ENCODE data around the gene ZNF277. TPM values are rescaled to one million over a fixed set of nuclear protein-coding genes. Genes with fewer than 3 reads are reported as not detected.

The ZNF277 gene
- total RNA-seq, 2 donors from 2014 or later = 11.6 to 19.4 TPM

GRCh38 chr7:112266595-112267270, 60.2 kb downstream of the ZNF277 start:
- H3K27me3 Mint-ChIP-seq = no peaks in the 10 kb centered on the region
- no peak overlapping the region for H3K27ac Mint-ChIP-seq

GRCh38 chr7:112267944-112268691, 61.6 kb downstream of the ZNF277 start:
- no peak overlapping the region for H3K4me3 Mint-ChIP-seq
- H3K27ac Mint-ChIP-seq = no peak overlapping the region
- H3K27me3 Mint-ChIP-seq = no peaks in the 10 kb centered on the region
- H3K4me1 Mint-ChIP-seq = peaks cover 9% of the 10 kb centered on the region
- no peak for ATAC-seq (replicated peaks)
- H3K9me3 Mint-ChIP-seq = no peaks in the 10 kb centered on the region
- H3K36me3 Mint-ChIP-seq (ENCODE audit: low read depth) = no peaks in the 10 kb centered on the region

More at GRCh38 chr7:112266595-112267270, 60.2 kb downstream of the ZNF277 start:
- H3K4me1 Mint-ChIP-seq = peaks cover 6% of the 10 kb centered on the region
- H3K9me3 Mint-ChIP-seq = no peaks in the 10 kb centered on the region
- no peak for ATAC-seq (replicated peaks)
- H3K36me3 Mint-ChIP-seq (ENCODE audit: low read depth) = no peaks in the 10 kb centered on the region
- H3K4me3 Mint-ChIP-seq = no peak overlapping the region

- Mint-ChIP-seq H3K36me3 (ENCODE audit: low read depth) (no peaks in the 10 kb centered on the region), H3K4me1 (peaks cover 7% of the 10 kb centered on the region), H3K27me3 (no peaks in the 10 kb centered on the region), H3K4me3 (no peak overlapping the region), H3K9me3 (no peaks in the 10 kb centered on the region), H3K27ac (no peak overlapping the region)
- no peak for ATAC-seq (replicated peaks)
These were observed 64.7 kb downstream of the ZNF277 start for GRCh38 chr7:112271162-112271561.

GRCh38 chr7:112272921-112273561, 66.5 kb downstream of the ZNF277 start:
- ATAC-seq (replicated peaks) = peak; percentile 78
- peaks cover 7% of the 10 kb centered on the region for H3K4me1 Mint-ChIP-seq
- H3K4me3 Mint-ChIP-seq = no peak overlapping the region
- no peak overlapping the region for H3K27ac Mint-ChIP-seq
- no peaks in the 10 kb centered on the region for H3K27me3 Mint-ChIP-seq
- H3K36me3 Mint-ChIP-seq (ENCODE audit: low read depth) = no peaks in the 10 kb centered on the region
- no peaks in the 10 kb centered on the region for H3K9me3 Mint-ChIP-seq

- H3K27me3 Mint-ChIP-seq = no peaks in the 10 kb centered on the region
- ATAC-seq (replicated peaks) = no peak
- H3K9me3 Mint-ChIP-seq = no peaks in the 10 kb centered on the region
- H3K4me1 Mint-ChIP-seq = peaks cover 5% of the 10 kb centered on the region
- no peaks in the 10 kb centered on the region for H3K36me3 Mint-ChIP-seq (ENCODE audit: low read depth)
- H3K27ac Mint-ChIP-seq = no peak overlapping the region
- H3K4me3 Mint-ChIP-seq = no peak overlapping the region
These were observed 72.5 kb downstream of the ZNF277 start for GRCh38 chr7:112279042-112279441.

- no peak overlapping the region for H3K4me3 Mint-ChIP-seq
- H3K36me3 Mint-ChIP-seq (ENCODE audit: low read depth) = no peaks in the 10 kb centered on the region
- no peak for ATAC-seq (replicated peaks)
- no peaks in the 10 kb centered on the region for H3K27me3 Mint-ChIP-seq
- H3K4me1 Mint-ChIP-seq = peaks cover 5% of the 10 kb centered on the region
- no peaks in the 10 kb centered on the region for H3K9me3 Mint-ChIP-seq
- no peak overlapping the region for H3K27ac Mint-ChIP-seq
These were observed 73.8 kb downstream of the ZNF277 start for GRCh38 chr7:112280267-112280666.

- H3K27ac Mint-ChIP-seq = no peak overlapping the region
- H3K4me1 Mint-ChIP-seq = peaks cover 5% of the 10 kb centered on the region
- ATAC-seq (replicated peaks) = no peak
- peaks cover 8% of the 10 kb centered on the region for H3K36me3 Mint-ChIP-seq (ENCODE audit: low read depth)
- H3K9me3 Mint-ChIP-seq = no peaks in the 10 kb centered on the region
- no peak overlapping the region for H3K4me3 Mint-ChIP-seq
- H3K27me3 Mint-ChIP-seq = no peaks in the 10 kb centered on the region
These were observed 76.1 kb downstream of the ZNF277 start for GRCh38 chr7:112282476-112283188.

- Mint-ChIP-seq H3K9me3 (no peaks in the 10 kb centered on the region), H3K4me1 (peaks cover 5% of the 10 kb centered on the region), H3K27ac (no peak overlapping the region), H3K27me3 (no peaks in the 10 kb centered on the region), H3K36me3 (ENCODE audit: low read depth) (peaks cover 16% of the 10 kb centered on the region), H3K4me3 (no peak overlapping the region)
- ATAC-seq (replicated peaks) = no peak
These were observed 77.0 kb downstream of the ZNF277 start for GRCh38 chr7:112283382-112283910.

GRCh38 chr7:112286250-112287086, 80.0 kb downstream of the ZNF277 start:
- Mint-ChIP-seq H3K9me3 (no peaks in the 10 kb centered on the region), H3K27ac (no peak overlapping the region)

GRCh38 chr7:112288301-112288700, 81.8 kb downstream of the ZNF277 start:
- H3K27me3 Mint-ChIP-seq = no peaks in the 10 kb centered on the region

More at GRCh38 chr7:112286250-112287086, 80.0 kb downstream of the ZNF277 start:
- peaks cover 20% of the 10 kb centered on the region for H3K36me3 Mint-ChIP-seq (ENCODE audit: low read depth)
- H3K4me1 Mint-ChIP-seq = no peaks in the 10 kb centered on the region
- ATAC-seq (replicated peaks) = no peak
- no peaks in the 10 kb centered on the region for H3K27me3 Mint-ChIP-seq
- no peak overlapping the region for H3K4me3 Mint-ChIP-seq

GRCh38 chr7:112290065-112290464, 83.6 kb downstream of the ZNF277 start:
- Mint-ChIP-seq H3K27ac (no peak overlapping the region), H3K9me3 (no peaks in the 10 kb centered on the region), H3K27me3 (no peaks in the 10 kb centered on the region), H3K4me1 (no peaks in the 10 kb centered on the region), H3K4me3 (no peak overlapping the region), H3K36me3 (ENCODE audit: low read depth) (peaks cover 29% of the 10 kb centered on the region)
- no peak for ATAC-seq (replicated peaks)

More at GRCh38 chr7:112288301-112288700, 81.8 kb downstream of the ZNF277 start:
- Mint-ChIP-seq H3K4me1 (no peaks in the 10 kb centered on the region), H3K27ac (no peak overlapping the region), H3K4me3 (no peak overlapping the region), H3K36me3 (ENCODE audit: low read depth) (peaks cover 29% of the 10 kb centered on the region), H3K9me3 (no peaks in the 10 kb centered on the region)
- no peak for ATAC-seq (replicated peaks)

- peaks cover 35% of the 10 kb centered on the region for H3K36me3 Mint-ChIP-seq (ENCODE audit: low read depth)
- H3K27me3 Mint-ChIP-seq = no peaks in the 10 kb centered on the region
- peak overlapping the region; percentile 7 for H3K27ac Mint-ChIP-seq
- H3K4me3 Mint-ChIP-seq = no peak overlapping the region
- no peaks in the 10 kb centered on the region for H3K4me1 Mint-ChIP-seq
- no peak for ATAC-seq (replicated peaks)
- H3K9me3 Mint-ChIP-seq = no peaks in the 10 kb centered on the region
These were observed 85.7 kb downstream of the ZNF277 start for GRCh38 chr7:112292162-112292561.

- H3K4me3 Mint-ChIP-seq = no peak overlapping the region
- ATAC-seq (replicated peaks) = no peak
- H3K4me1 Mint-ChIP-seq = no peaks in the 10 kb centered on the region
- H3K9me3 Mint-ChIP-seq = no peaks in the 10 kb centered on the region
- peaks cover 34% of the 10 kb centered on the region for H3K36me3 Mint-ChIP-seq (ENCODE audit: low read depth)
- no peak overlapping the region for H3K27ac Mint-ChIP-seq
- no peaks in the 10 kb centered on the region for H3K27me3 Mint-ChIP-seq
These were observed 86.9 kb downstream of the ZNF277 start for GRCh38 chr7:112293416-112293815.
